Breast epithelium (tissue), 3 donors: ENCODE data around the gene DCST2.

Experiments used
- POLR2A ChIP-seq: fragments of 450-650 bp; IDR thresholded peaks from one replicate; pipeline ENCODE4 v1.6.1; 2016; ENCODE audit warnings: antibody characterized with exemption, mild to moderate bottlenecking, moderate library complexity
- POLR2AphosphoS5 ChIP-seq, 3 donors: sonication (generic); formaldehyde crosslinking; IDR thresholded peaks; one replicate each; pipeline ENCODE4 v1.6.1; 2017; ENCODE audit warnings: antibody characterized with exemption in 3 of 3
- TF ChIP-seq, protein P1 (sequence below), 3 donors: fragments of 450-650 bp; IDR thresholded peaks; one replicate each; pipeline ENCODE4 v1.5.1; 2016 to 2017; ENCODE audit warnings: antibody characterized with exemption in 3 of 3, mild to moderate bottlenecking in 3 of 3, moderate library complexity in 3 of 3

DNA sequence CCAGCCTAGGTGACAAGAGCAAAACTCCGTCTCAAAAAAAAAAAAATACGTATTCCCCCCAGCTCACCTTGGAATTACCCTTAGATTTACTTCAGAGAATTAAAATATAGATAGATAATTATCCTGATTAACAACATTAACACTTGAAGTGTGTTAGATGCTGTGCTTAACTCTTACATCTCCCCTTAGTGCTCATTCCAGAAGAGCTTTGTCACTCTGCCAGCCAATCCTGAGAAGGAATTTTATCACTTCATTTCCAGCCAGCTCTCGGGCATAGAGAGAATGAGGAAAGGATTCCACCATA lies 61.4 kb downstream of the DCST2 start:
- TF ChIP-seq, protein P1, sequence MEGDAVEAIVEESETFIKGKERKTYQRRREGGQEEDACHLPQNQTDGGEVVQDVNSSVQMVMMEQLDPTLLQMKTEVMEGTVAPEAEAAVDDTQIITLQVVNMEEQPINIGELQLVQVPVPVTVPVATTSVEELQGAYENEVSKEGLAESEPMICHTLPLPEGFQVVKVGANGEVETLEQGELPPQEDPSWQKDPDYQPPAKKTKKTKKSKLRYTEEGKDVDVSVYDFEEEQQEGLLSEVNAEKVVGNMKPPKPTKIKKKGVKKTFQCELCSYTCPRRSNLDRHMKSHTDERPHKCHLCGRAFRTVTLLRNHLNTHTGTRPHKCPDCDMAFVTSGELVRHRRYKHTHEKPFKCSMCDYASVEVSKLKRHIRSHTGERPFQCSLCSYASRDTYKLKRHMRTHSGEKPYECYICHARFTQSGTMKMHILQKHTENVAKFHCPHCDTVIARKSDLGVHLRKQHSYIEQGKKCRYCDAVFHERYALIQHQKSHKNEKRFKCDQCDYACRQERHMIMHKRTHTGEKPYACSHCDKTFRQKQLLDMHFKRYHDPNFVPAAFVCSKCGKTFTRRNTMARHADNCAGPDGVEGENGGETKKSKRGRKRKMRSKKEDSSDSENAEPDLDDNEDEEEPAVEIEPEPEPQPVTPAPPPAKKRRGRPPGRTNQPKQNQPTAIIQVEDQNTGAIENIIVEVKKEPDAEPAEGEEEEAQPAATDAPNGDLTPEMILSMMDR (IDR thresholded peaks at IDR 0.05): no peak
- TF ChIP-seq POLR2A (no peak), POLR2AphosphoS5 (IDR thresholded peaks at IDR 0.05) (no peak)
